Lung (tissue), 12 donors: ENCODE results near the gene KIF1A. TPM values are rescaled to one million over a fixed set of nuclear protein-coding genes. Genes with fewer than 3 reads are reported as not detected.

Experiments used
- ATAC-seq: fragments of 200-7000 bp; cut with Tn5 transposase; one replicate; pipeline ENCODE4 v1.9.1; 2020; ENCODE audit warnings: moderate number of reproducible peaks; ENCODE audit not compliant: insufficient read depth, low FRiP score
- DNase-seq, 3 donors: peaks; one replicate each; pipeline ENCODE4 v3.0.0-alpha.2; 2013 to 2017
- H3K27ac ChIP-seq, 2 donors: one replicate each; pipeline ENCODE4 v1.5.1; 2013; ENCODE audit warnings: mild to moderate bottlenecking in 2 of 2, moderate library complexity in 2 of 2, control low read depth in 1 of 2, inconsistent platforms in 1 of 2, low read depth in 1 of 2, low read length in 1 of 2
- H3K27me3 ChIP-seq, 3 donors: one replicate each; pipeline ENCODE4 v1.5.1; 2013; ENCODE audit warnings: low read length in 2 of 3; ENCODE audit not compliant: control insufficient read depth in 3 of 3, insufficient read depth in 3 of 3
- H3K36me3 ChIP-seq, 4 donors: one replicate each; pipeline ENCODE4 v1.5.1; 2013; ENCODE audit warnings: low read length in 4 of 4, mild to moderate bottlenecking in 1 of 4, moderate library complexity in 1 of 4; ENCODE audit not compliant: control insufficient read depth in 4 of 4, insufficient read depth in 4 of 4
- H3K4me1 ChIP-seq, 5 donors: one replicate each; pipeline ENCODE4 v1.5.1; 2013; ENCODE audit warnings: low read length in 5 of 5, mild to moderate bottlenecking in 2 of 5, moderate library complexity in 1 of 5; ENCODE audit not compliant: control insufficient read depth in 5 of 5, insufficient read depth in 5 of 5
- H3K4me3 ChIP-seq: one replicate; pipeline ENCODE4 v1.5.1; 2013; ENCODE audit warnings: mild to moderate bottlenecking, control low read depth, moderate library complexity
- H3K9ac ChIP-seq, 2 donors: one replicate each; pipeline ENCODE4 v1.5.1; 2013; ENCODE audit warnings: low read length in 2 of 2, control low read depth in 1 of 2; ENCODE audit not compliant: insufficient read depth in 1 of 2
- H3K9me3 ChIP-seq, 4 donors: one replicate each; pipeline ENCODE4 v1.5.1; 2013; ENCODE audit warnings: low read length in 3 of 4, mild to moderate bottlenecking in 1 of 4, moderate library complexity in 1 of 4; ENCODE audit not compliant: control insufficient read depth in 4 of 4, insufficient read depth in 3 of 4
- CTCF ChIP-seq: IDR thresholded peaks from 2 replicates; pipeline ENCODE4 v1.5.1; 2012; ENCODE audit warnings: mild to moderate bottlenecking; ENCODE audit errors: control extremely low read depth, extremely low read depth
- WGBS, 2 donors: extraction: QIAGEN DNeasy Blood & Tissue Kit; methylation state at CpG; one replicate each; pipeline ENCODE4 v1.1.7; 2013; 5-methylcytosine and 5-hydroxymethylcytosine counted together
- polyA plus RNA-seq, 2 donors: library from polyadenylated mRNA; stranded (reverse); fragments of 200-250 nt; gene quantifications; one replicate each; pipeline ENCODE4 v1.2.1, GENCODE V29; 2013
- total RNA-seq, 2 donors: library from RNA; depleted of rRNA in 1 of 2; stranded (reverse); fragments of >200 nt in 1 of 2; gene quantifications; one replicate each; pipeline ENCODE4 v1.2.1, GENCODE V29; 2014 to 2021
- donor health status: control.
- donor health status: control.
- donor health status: Bipolar disorder and iron deficiency.
- donor health status: healthy.
- donor health status: DM: yes; HTN: yes; CAD: no.

The KIF1A gene
- total and polyA plus RNA-seq, 4 donors: 0.14 to 2.3 (median 0.46) TPM

GRCh38 chr2:240737512-240737911 is 82.5 kb downstream of the KIF1A start:
- 60 to 62% methylated on average over 5 of the region's 5 CpGs for WGBS, 2 donors
- ATAC-seq (no peak), DNase-seq (no peak)
- H3K4me3 ChIP-seq: no peak overlapping the region
- H3K4me1 ChIP-seq: no peaks in the 10 kb centered on the region
- H3K9ac ChIP-seq: no peak overlapping the region
- no peaks in the 10 kb centered on the region for H3K27me3 ChIP-seq
- no peak overlapping the region for H3K27ac ChIP-seq
- H3K36me3 ChIP-seq: no peaks in the 10 kb centered on the region
- TF ChIP-seq CTCF: no peak
- H3K9me3 ChIP-seq: no peaks in the 10 kb centered on the region

GRCh38 chr2:240736281-240737250 is 83.5 kb downstream of the KIF1A start:
- Histone ChIP-seq H3K9ac (no peak overlapping the region), H3K9me3 (no peaks in the 10 kb centered on the region), H3K4me1 (peaks cover 0 to 1% (median 0%) of the 10 kb centered on the region in 5 donors), H3K27me3 (no peaks in the 10 kb centered on the region), H3K27ac (no peak overlapping the region), H3K36me3 (no peaks in the 10 kb centered on the region), H3K4me3 (no peak overlapping the region)
- DNase-seq (no peak), ATAC-seq (no peak)
- WGBS, 2 donors: 82 to 89% methylated on average over 35 of the region's 35 CpGs
- no peak for TF ChIP-seq CTCF

GRCh38 chr2:240735476-240735875 is 84.5 kb downstream of the KIF1A start:
- no peaks in the 10 kb centered on the region for H3K27me3 ChIP-seq
- ATAC-seq (no peak), DNase-seq (no peak)
- H3K9me3 ChIP-seq: no peaks in the 10 kb centered on the region
- no peak for TF ChIP-seq CTCF
- no peak overlapping the region for H3K4me3 ChIP-seq
- H3K27ac ChIP-seq: no peak overlapping the region
- 79 to 97% methylated on average over 10 of the region's 10 CpGs for WGBS, 2 donors
- H3K9ac ChIP-seq: no peak overlapping the region
- no peaks in the 10 kb centered on the region for H3K36me3 ChIP-seq
- peaks cover 0 to 10% (median 0%) of the 10 kb centered on the region in 5 donors for H3K4me1 ChIP-seq
